Measurements from ENCODE around the gene OTUD5.
"Not testable (repeated sequence)": the region's sequence is repeated elsewhere in the genome, so short reads cannot be mapped to it uniquely, and the experiment has no call there.

OTUD5 gene

GRCh38 chrX:48905090-48905790 is 52.2 kb downstream of the OTUD5 start:
- DNase-seq, result no peak

GRCh38 chrX:48904626-48905025 is 52.8 kb downstream of the OTUD5 start:
- DNase-seq, result no peak

GRCh38 chrX:48904180-48904579 is 53.2 kb downstream of the OTUD5 start:
- no peak for DNase-seq

- DNase-seq, result no peak
These were observed 54.1 kb downstream of the OTUD5 start for GRCh38 chrX:48903290-48903689.

GRCh38 chrX:48902776-48903175 is 54.6 kb downstream of the OTUD5 start:
- no peak for DNase-seq

GRCh38 chrX:48902135-48902534 is 55.3 kb downstream of the OTUD5 start:
- no peak for DNase-seq

- no peak for DNase-seq
These were observed 56.3 kb downstream of the OTUD5 start for GRCh38 chrX:48901069-48901468.

- no peak for DNase-seq
These were observed 58.4 kb downstream of the OTUD5 start for GRCh38 chrX:48899078-48899410.

GRCh38 chrX:48897625-48898306 is 59.6 kb downstream of the OTUD5 start, which contains the start of the genes PQBP1 and TIMM17B:
Gene PQBP1, plus strand, starts transcription at chrX:48897930. Its CDS starts 580 bp downstream, at chrX:48898510.
Gene TIMM17B, minus strand, starts transcription at chrX:48897768. Its CDS starts 19 bp downstream, at chrX:48897749.
- peak; percentile 75 for DNase-seq

GRCh38 chrX:48897157-48897624 is 60.2 kb downstream of the OTUD5 start:
- peak; percentile 42 for DNase-seq

- no peak for DNase-seq
These were observed 60.8 kb downstream of the OTUD5 start for GRCh38 chrX:48896611-48897011.

- DNase-seq, result no peak
These were observed 62.5 kb downstream of the OTUD5 start for GRCh38 chrX:48894891-48895290.

- no peak for DNase-seq
These were observed 63.7 kb downstream of the OTUD5 start for GRCh38 chrX:48893556-48894348.

GRCh38 chrX:48892896-48893295 is 64.5 kb downstream of the OTUD5 start:
- no peak for DNase-seq

- DNase-seq, result peak; percentile 64
These were observed 65.8 kb downstream of the OTUD5 start for GRCh38 chrX:48891402-48892288.

- peak; percentile 20 for DNase-seq
These were observed 66.4 kb downstream of the OTUD5 start for GRCh38 chrX:48890934-48891401.

GRCh38 chrX:48890296-48890925 is 67.0 kb downstream of the OTUD5 start:
- DNase-seq, result no peak

- not testable (repeated sequence) for DNase-seq
These were observed 70.8 kb downstream of the OTUD5 start for GRCh38 chrX:48886586-48886985.

- no peak for DNase-seq
These were observed 73.7 kb downstream of the OTUD5 start for GRCh38 chrX:48883729-48884128.

- DNase-seq, result not testable (repeated sequence)
These were observed 80.5 kb downstream of the OTUD5 start for GRCh38 chrX:48876944-48877343.
